GM12874 (cell line): ENCODE results near the gene GPR82.

Experiments used
- CTCF ChIP-seq: IDR thresholded peaks from 2 replicates; pipeline ENCODE4 v1.5.1; 2011; ENCODE audit warnings: low read depth, mild to moderate bottlenecking, control low read depth, low read length, moderate library complexity; ENCODE audit not compliant: insufficient read depth

The GPR82 gene

DNA sequence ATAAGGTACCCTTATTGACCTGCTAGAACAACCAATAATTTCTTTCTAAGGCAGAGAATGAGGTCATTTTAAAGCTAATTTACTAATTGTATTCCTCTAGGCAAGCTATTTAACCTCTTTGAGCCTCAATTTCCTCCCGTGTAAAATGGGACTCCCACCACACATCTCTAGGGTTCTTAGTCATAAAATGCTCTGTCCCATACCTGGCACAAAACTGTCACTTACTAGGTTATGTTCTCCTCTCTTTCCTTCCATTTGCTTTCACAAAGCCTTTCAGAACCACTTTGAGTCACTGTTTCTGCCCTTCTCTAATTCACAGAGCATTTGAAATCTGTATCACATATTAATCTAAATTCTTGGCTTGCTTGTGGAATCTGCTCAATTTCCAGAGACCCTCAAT, 2.4 kb upstream of the GPR82 start:
- TF ChIP-seq CTCF: no peak

DNA sequence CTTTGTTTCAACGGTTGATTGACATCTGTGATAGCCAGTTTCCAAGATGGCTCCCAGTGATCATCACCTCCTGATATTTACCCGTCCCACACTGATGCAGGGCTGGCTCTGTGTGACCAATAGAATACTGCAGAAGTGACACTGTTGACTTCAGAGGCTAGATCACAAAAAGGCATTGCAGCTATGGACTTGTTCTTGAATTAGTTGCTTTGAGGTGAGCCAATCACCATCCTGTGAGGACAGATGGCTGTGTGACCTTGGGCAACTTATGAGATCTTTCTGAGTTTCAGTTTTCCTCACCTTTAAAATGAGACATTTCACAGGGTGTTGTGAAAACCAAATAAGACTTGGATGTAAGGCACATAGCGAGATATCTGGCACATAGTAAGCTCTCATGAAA, 1.8 kb upstream of the GPR82 start:
- no peak for TF ChIP-seq CTCF

- TF ChIP-seq CTCF: no peak
Observed at GRCh38 chrX:41722816-41723618, 964 bp upstream of the GPR82 start.

GRCh38 chrX:41728125-41728524, 4.1 kb downstream of the GPR82 start:
- TF ChIP-seq CTCF: no peak

DNA sequence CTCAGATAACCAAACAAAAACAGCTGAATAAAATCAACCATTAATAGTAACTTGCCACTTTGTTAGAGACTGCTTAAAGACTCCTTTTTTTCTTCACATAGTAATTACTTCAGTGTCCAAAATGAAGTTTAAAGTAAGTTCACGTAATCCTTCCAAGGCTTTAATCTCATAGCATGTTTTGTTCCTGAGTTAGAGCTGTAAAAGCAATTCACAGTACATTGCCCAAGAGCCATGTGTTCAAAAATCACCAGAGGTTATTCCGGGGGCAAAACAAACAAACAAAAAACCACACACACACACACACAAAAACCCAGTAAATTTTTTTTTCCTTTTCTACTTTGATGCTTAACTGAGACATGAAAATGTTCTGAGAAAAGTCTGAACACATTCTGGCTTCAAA, 6.1 kb downstream of the GPR82 start:
- TF ChIP-seq CTCF: no peak

- no peak for TF ChIP-seq CTCF
Observed at GRCh38 chrX:41732260-41732659, 8.3 kb downstream of the GPR82 start.

GRCh38 chrX:41733939-41734338, 10.0 kb downstream of the GPR82 start:
- no peak for TF ChIP-seq CTCF
